SK-N-SH (cell line): ENCODE results near the gene ATP2B1.

Source experiments
- MEF2A ChIP-seq: IDR thresholded peaks from 2 replicates; pipeline ENCODE4 v1.4.0; 2012; ENCODE audit warnings: low read depth, borderline replicate concordance
- RFX5 ChIP-seq: IDR thresholded peaks from 2 replicates; pipeline ENCODE4 v1.6.1; 2012; ENCODE audit warnings: mild to moderate bottlenecking, improper control_type of control experiment, low read length
- USF2 ChIP-seq: fragments of 150-350 bp; IDR thresholded peaks from 2 replicates; pipeline ENCODE4 v1.6.1; 2017; ENCODE audit warnings: antibody characterized with exemption, low read length, low read depth, borderline replicate concordance

- TF ChIP-seq MEF2A (no peak), RFX5 (no peak), USF2 (no peak)
Measured at GRCh38 chr12:89540586-89540985, 168.1 kb downstream of the ATP2B1 start.
